Mucosa of descending colon (tissue), 3 donors: ENCODE measurements around the gene DEFB114. TPM values are rescaled to one million over a fixed set of nuclear protein-coding genes. Genes with fewer than 3 reads are reported as not detected.

Experiments
- ATAC-seq: fragments of 200-7000 bp; cut with Tn5 transposase; one replicate; pipeline ENCODE4 v1.9.1; 2020; ENCODE audit warnings: mild to moderate bottlenecking, moderate library complexity
- DNase-seq, 3 donors: peaks; one replicate each; pipeline ENCODE4 v3.0.0-alpha.2; 2020
- H3K36me3 ChIP-seq: fragments of 200-600 bp; one replicate; pipeline ENCODE4 v1.8.0; 2021; ENCODE audit warnings: low read depth, mild to moderate bottlenecking
- H3K4me1 ChIP-seq: fragments of 200-600 bp; one replicate; pipeline ENCODE4 v1.8.0; 2021; ENCODE audit warnings: low read depth, mild to moderate bottlenecking
- H3K4me3 ChIP-seq: fragments of 200-600 bp; one replicate; pipeline ENCODE4 v1.8.0; 2021; ENCODE audit warnings: mild to moderate bottlenecking
- H3K9me3 ChIP-seq: fragments of 200-600 bp; one replicate; pipeline ENCODE4 v1.8.0; 2021; ENCODE audit warnings: mild to moderate bottlenecking
- intact Hi-C, 2 donors: fragments of 100-400 bp; cut with DNase I in 1 of 2; cut with micrococcal nuclease in 1 of 2; formaldehyde crosslinking; loops; one replicate each; pipeline versions ENCODE4 v1.11.0 to v1.11.1; 2022; cut with DNase I, micrococcal nuclease
- total RNA-seq, 3 donors: library from RNA; stranded (reverse); fragmentation: NEBNext Ultra II Directional in 2 of 3; extraction: Animal tissue kit (Norgen Biotek cat#: 25700) in 2 of 3; gene quantifications; one replicate each; pipeline versions ENCODE4 v1.2.1 to v1.2.4, GENCODE V29; 2021 to 2023
- TF ChIP-seq, protein P1 (sequence below): fragments of 200-600 bp; IDR thresholded peaks from one replicate; pipeline ENCODE4 v1.8.0; 2022; ENCODE audit warnings: antibody characterized with exemption, mild to moderate bottlenecking
- donor health status: DM: no; HTN: no; CAD: no; lungs with moderate emphysema.
- donor health status: DM: no; HTN: no; CAD: no.
- donor health status: DM: no; HTN: yes; CAD: no.

The DEFB114 gene
- total RNA-seq, 3 donors from 2014 or later, result not detected

DNA sequence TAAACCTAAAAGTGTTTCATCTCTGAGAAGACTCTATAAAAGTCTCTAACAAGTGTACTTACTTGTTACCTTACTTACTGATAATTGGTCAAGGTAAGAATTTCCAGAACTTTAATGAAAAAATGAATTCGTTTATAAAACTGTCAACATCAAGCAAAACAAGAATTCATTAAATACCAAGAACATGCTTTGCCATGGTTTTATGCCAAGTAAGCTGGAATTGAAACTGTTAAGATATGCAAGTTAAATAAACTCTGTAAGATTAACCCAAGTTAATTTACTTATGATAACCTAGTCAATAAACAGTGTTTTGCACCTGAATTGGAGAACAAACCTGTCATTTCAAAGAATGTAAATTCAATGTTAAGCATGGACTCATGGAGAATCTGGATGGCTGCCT is 22.6 kb upstream of the DEFB114 start:
- DNase-seq, result no peak
- ATAC-seq, result no peak
- TF ChIP-seq, protein P1, sequence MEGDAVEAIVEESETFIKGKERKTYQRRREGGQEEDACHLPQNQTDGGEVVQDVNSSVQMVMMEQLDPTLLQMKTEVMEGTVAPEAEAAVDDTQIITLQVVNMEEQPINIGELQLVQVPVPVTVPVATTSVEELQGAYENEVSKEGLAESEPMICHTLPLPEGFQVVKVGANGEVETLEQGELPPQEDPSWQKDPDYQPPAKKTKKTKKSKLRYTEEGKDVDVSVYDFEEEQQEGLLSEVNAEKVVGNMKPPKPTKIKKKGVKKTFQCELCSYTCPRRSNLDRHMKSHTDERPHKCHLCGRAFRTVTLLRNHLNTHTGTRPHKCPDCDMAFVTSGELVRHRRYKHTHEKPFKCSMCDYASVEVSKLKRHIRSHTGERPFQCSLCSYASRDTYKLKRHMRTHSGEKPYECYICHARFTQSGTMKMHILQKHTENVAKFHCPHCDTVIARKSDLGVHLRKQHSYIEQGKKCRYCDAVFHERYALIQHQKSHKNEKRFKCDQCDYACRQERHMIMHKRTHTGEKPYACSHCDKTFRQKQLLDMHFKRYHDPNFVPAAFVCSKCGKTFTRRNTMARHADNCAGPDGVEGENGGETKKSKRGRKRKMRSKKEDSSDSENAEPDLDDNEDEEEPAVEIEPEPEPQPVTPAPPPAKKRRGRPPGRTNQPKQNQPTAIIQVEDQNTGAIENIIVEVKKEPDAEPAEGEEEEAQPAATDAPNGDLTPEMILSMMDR, result no peak
- Histone ChIP-seq H3K9me3 (no peaks in the 10 kb centered on the region), H3K36me3 (no peaks in the 10 kb centered on the region), H3K4me3 (no peak overlapping the region), H3K4me1 (no peaks in the 10 kb centered on the region)
- intact Hi-C loops, result no loop called here

DNA sequence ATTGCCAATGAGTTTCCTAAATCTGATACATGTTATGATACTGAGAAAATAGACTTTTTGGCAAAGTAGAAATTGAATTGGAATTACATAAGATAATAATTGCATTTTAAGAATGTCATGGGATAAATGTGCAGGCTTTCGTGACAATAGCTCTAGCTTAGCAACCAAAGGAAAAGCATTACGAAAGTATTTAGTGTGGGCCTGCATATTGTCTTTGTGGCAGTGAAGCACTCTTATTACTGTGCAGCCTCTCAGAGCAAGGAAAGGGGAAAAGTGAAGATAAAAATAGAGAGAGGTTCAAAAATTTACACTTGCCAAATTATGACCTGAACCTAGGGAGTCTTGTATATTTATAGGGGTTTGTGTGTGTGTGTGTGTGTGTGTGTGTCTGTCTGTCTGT is 18.1 kb upstream of the DEFB114 start:
- no peaks in the 10 kb centered on the region for H3K36me3 ChIP-seq
- ATAC-seq (no peak), DNase-seq (no peak)
- no peak overlapping the region for H3K4me3 ChIP-seq
- H3K9me3 ChIP-seq, result no peaks in the 10 kb centered on the region
- TF ChIP-seq, protein P1, result no peak
- no peaks in the 10 kb centered on the region for H3K4me1 ChIP-seq
- intact Hi-C loops, result no loop called here

DNA sequence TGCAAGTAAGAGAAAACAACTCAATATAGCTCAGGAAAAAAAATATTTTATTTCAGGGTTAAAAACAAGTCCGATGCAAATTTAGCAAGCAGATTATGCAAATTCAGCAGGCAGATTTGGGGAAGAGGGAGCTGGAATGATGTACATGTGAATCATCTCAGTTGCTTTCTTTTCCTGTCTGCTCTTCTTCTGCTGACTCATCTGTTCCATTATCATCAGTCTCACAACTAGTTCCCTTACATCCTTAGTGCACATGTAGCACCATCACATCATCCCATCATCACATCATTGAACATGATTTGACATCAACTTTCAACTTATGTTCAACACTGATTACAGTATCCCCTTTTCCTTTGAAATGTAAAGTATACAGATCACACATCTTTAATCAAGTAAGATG is 16.9 kb upstream of the DEFB114 start:
- intact Hi-C loops, result no loop called here

DNA sequence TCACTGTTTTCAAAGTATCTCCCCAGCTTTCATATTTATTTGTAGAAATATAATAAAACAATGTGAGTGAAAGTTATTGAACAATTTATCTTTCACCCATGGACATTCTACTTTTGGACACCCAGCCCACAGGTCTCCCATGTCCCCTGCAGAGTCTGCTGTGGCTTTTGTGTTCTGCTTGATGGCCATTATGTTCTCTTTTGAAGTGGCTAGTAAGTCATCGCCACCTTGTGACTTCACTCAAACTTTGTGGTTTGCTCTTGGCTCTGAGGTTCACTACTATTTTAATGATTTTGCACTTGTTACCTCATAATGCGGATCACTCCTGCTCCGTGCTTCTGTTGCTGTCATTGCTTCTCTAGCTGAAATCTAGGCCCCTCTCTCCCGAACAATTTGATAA is 15.6 kb upstream of the DEFB114 start:
- Histone ChIP-seq H3K4me3 (no peak overlapping the region), H3K36me3 (no peaks in the 10 kb centered on the region), H3K4me1 (no peaks in the 10 kb centered on the region), H3K9me3 (no peaks in the 10 kb centered on the region)
- DNase-seq, result no peak
- TF ChIP-seq, protein P1, result no peak
- no peak for ATAC-seq
- intact Hi-C loops, result no loop called here

More for the DNA sequence above, 16.9 kb upstream of the DEFB114 start:
- TF ChIP-seq, protein P1, result no peak
- no peak for DNase-seq
- Histone ChIP-seq H3K9me3 (no peaks in the 10 kb centered on the region), H3K4me3 (no peak overlapping the region), H3K36me3 (no peaks in the 10 kb centered on the region), H3K4me1 (no peaks in the 10 kb centered on the region)
- ATAC-seq, result no peak

DNA sequence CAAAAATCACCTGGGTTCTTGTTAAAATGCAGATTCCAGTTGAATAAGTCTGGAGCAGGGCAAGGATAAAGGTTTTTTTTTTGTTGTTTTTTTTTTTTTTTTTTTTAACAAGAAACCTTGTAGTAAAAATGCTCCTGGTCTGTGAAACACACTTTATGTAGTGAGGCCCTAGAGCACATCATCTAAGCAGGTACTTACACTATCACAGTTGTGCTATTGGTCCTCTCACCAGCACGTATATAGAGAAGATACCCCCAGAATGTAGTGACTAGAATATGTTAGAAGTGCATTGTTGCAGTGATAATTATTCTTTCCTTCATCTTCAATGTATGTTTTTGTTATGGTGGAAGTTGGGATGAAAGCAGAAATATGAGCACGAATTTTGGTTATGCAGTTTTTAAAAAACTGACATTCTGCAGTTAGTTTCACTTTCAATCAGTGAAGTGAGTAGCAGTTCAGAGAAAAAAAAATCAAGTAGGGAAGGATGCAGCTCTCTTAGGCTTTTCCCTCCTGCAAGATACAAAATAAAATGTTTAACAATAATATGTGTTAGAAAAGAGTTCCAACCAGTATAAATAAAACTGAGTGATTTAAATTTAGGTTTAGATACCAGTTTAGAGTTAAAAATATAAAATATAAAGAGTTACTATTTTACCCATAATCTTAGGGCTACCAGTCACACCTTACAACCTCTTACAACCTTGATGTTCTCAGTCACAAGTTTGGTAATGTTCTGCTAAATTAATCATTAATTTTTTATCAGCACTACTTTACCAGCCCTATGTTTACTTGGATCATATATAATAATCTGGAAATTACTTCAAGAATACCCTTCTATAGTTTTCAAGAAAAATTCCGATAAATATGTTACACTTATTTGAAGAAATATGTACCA is 14.6 kb upstream of the DEFB114 start:
- TF ChIP-seq, protein P1, result no peak
- Histone ChIP-seq H3K9me3 (no peaks in the 10 kb centered on the region), H3K4me1 (no peaks in the 10 kb centered on the region), H3K36me3 (no peaks in the 10 kb centered on the region), H3K4me3 (no peak overlapping the region)
- ATAC-seq, result no peak
- intact Hi-C loops, result no loop called here
- DNase-seq, result no peak
